Testis (tissue), 3 donors: ENCODE data around the gene NRBF2. TPM values are rescaled to one million over a fixed set of nuclear protein-coding genes. Genes with fewer than 3 reads are reported as not detected.

Experiments
- DNase-seq: peaks from one replicate; pipeline ENCODE4 v3.0.0-alpha.2; 2019
- H3K27ac ChIP-seq, 2 donors: fragments of 200-600 bp; sonication (generic); one replicate each; pipeline ENCODE4 v1.5.1; 2019
- H3K27me3 ChIP-seq: fragments of 200-600 bp; sonication (generic); one replicate; pipeline ENCODE4 v1.5.1; 2019
- H3K36me3 ChIP-seq: fragments of 200-600 bp; sonication (generic); one replicate; pipeline ENCODE4 v1.5.1; 2017; ENCODE audit warnings: low read depth; ENCODE audit errors: missing control alignments
- H3K4me1 ChIP-seq: fragments of 200-600 bp; sonication (generic); one replicate; pipeline ENCODE4 v1.5.1; 2019
- H3K4me3 ChIP-seq, 2 donors: fragments of 200-600 bp; sonication (generic); one replicate each; pipeline ENCODE4 v1.5.1; 2017 to 2019
- H3K9me3 ChIP-seq: fragments of 200-600 bp; sonication (generic); one replicate; pipeline ENCODE4 v1.5.1; 2017
- CTCF ChIP-seq, 3 experiments: fragments of 450-650 bp in 2 of 3; fragments of 200-600 bp in 1 of 3; sonication (generic) in 1 of 3; IDR thresholded peaks; one replicate each; pipeline ENCODE4 v1.5.1; 2016 to 2019; ENCODE audit warnings: antibody characterized with exemption in 3 of 3, mild to moderate bottlenecking in 2 of 3, moderate library complexity in 1 of 3
- POLR2A ChIP-seq: fragments of 450-650 bp; IDR thresholded peaks from one replicate; pipeline ENCODE4 v1.6.1; 2017; ENCODE audit warnings: antibody characterized with exemption, mild to moderate bottlenecking, moderate library complexity
- WGBS, 2 donors: methylation state at CpG; one replicate each; pipeline ENCODE4 v1.1.5; 2018; 5-methylcytosine and 5-hydroxymethylcytosine counted together
- intact Hi-C: fragments of 100-400 bp; cut with DNase I; formaldehyde crosslinking; loops from one replicate; pipeline ENCODE4 v1.15.1; 2023; ENCODE audit warnings: low total_unique reads
- polyA plus RNA-seq: library from polyadenylated mRNA; stranded (reverse); fragments of 350-450 nt; fragmentation: Illumina TruSeq; extraction: RNeasy Lipid Tissue Mini Kit (QIAGEN cat#74804); gene quantifications from one replicate; pipeline ENCODE4 v1.2.3, GENCODE V29; 2014; ENCODE audit warnings: low read depth, low replicate concordance; ENCODE audit not compliant: insufficient read depth
- total RNA-seq, 2 donors: library from RNA; depleted of rRNA; stranded (reverse); fragments of >200 nt; gene quantifications; one replicate each; pipeline ENCODE4 v1.2.3, GENCODE V29; 2016

Gene NRBF2
- total and polyA plus RNA-seq, 3 donors from 2014 or later: 16.9 to 20.0 (median 18.9) TPM

GRCh38 chr10:63119041-63119440, 14.1 kb upstream of the NRBF2 start:
- H3K4me3 ChIP-seq: no peak overlapping the region
- no peak for TF ChIP-seq CTCF (IDR thresholded peaks at IDR 0.05)
- H3K27me3 ChIP-seq: no peaks in the 10 kb centered on the region
- no peak overlapping the region for H3K27ac ChIP-seq
- DNase-seq: no peak
- no peaks in the 10 kb centered on the region for H3K4me1 ChIP-seq
- intact Hi-C loops: no loop called here
- H3K36me3 ChIP-seq: no peaks in the 10 kb centered on the region
- H3K9me3 ChIP-seq: no peaks in the 10 kb centered on the region

GRCh38 chr10:63120554-63120953, 12.6 kb upstream of the NRBF2 start:
- no peak for TF ChIP-seq POLR2A
- TF ChIP-seq CTCF (IDR thresholded peaks at IDR 0.05): no peak
- Histone ChIP-seq H3K27me3 (no peaks in the 10 kb centered on the region), H3K4me3 (no peak overlapping the region), H3K4me1 (no peaks in the 10 kb centered on the region), H3K27ac (no peak overlapping the region), H3K36me3 (no peaks in the 10 kb centered on the region), H3K9me3 (no peaks in the 10 kb centered on the region)
- DNase-seq: no peak
- intact Hi-C loops: no loop called here

- H3K4me1 ChIP-seq: no peaks in the 10 kb centered on the region
- 70 to 72% methylated on average over 2 of the region's 2 CpGs for WGBS, 2 donors
- no peak overlapping the region for H3K4me3 ChIP-seq
- no peak for DNase-seq
- H3K27me3 ChIP-seq: no peaks in the 10 kb centered on the region
- intact Hi-C loops: no loop called here
- H3K36me3 ChIP-seq: no peaks in the 10 kb centered on the region
- TF ChIP-seq POLR2A: no peak
- TF ChIP-seq CTCF (IDR thresholded peaks at IDR 0.05): no peak
- H3K27ac ChIP-seq: no peak overlapping the region
- no peaks in the 10 kb centered on the region for H3K9me3 ChIP-seq
Measured at GRCh38 chr10:63123727-63124362, 9.3 kb upstream of the NRBF2 start.

- H3K4me1 ChIP-seq: no peaks in the 10 kb centered on the region
- DNase-seq: no peak
- no peak for TF ChIP-seq POLR2A
- WGBS, 2 donors: 81 to 86% methylated on average over 2 of the region's 2 CpGs
- intact Hi-C loops: no loop called here
- no peak overlapping the region for H3K27ac ChIP-seq
- H3K9me3 ChIP-seq: no peaks in the 10 kb centered on the region
- H3K27me3 ChIP-seq: no peaks in the 10 kb centered on the region
- H3K36me3 ChIP-seq: no peaks in the 10 kb centered on the region
- no peak overlapping the region for H3K4me3 ChIP-seq
Measured at GRCh38 chr10:63125459-63125858, 7.7 kb upstream of the NRBF2 start.

GRCh38 chr10:63128443-63128842, 4.7 kb upstream of the NRBF2 start:
- intact Hi-C loops: no loop called here
- 81 to 87% methylated on average over 4 of the region's 4 CpGs for WGBS, 2 donors

More at GRCh38 chr10:63128443-63128842, 4.7 kb upstream of the NRBF2 start:
- H3K27ac ChIP-seq: no peak overlapping the region
- no peak for TF ChIP-seq CTCF (IDR thresholded peaks at IDR 0.05)
- TF ChIP-seq POLR2A: no peak
- H3K9me3 ChIP-seq: no peaks in the 10 kb centered on the region
- peaks cover 4% of the 10 kb centered on the region for H3K4me1 ChIP-seq
- no peaks in the 10 kb centered on the region for H3K36me3 ChIP-seq
- no peaks in the 10 kb centered on the region for H3K27me3 ChIP-seq
- DNase-seq: no peak
- no peak overlapping the region for H3K4me3 ChIP-seq
